HPDE6-E6E7 (cell line): ENCODE measurements around the gene TLK2.

Experiments
- DNase-seq: peaks from one replicate; pipeline ENCODE4 v3.0.0; 2011; ENCODE audit warnings: missing footprints; ENCODE audit errors: extremely low spot score

TLK2 gene

GRCh38 chr17:62628831-62629555 is 150.4 kb downstream of the TLK2 start:
- no peak for DNase-seq

DNA sequence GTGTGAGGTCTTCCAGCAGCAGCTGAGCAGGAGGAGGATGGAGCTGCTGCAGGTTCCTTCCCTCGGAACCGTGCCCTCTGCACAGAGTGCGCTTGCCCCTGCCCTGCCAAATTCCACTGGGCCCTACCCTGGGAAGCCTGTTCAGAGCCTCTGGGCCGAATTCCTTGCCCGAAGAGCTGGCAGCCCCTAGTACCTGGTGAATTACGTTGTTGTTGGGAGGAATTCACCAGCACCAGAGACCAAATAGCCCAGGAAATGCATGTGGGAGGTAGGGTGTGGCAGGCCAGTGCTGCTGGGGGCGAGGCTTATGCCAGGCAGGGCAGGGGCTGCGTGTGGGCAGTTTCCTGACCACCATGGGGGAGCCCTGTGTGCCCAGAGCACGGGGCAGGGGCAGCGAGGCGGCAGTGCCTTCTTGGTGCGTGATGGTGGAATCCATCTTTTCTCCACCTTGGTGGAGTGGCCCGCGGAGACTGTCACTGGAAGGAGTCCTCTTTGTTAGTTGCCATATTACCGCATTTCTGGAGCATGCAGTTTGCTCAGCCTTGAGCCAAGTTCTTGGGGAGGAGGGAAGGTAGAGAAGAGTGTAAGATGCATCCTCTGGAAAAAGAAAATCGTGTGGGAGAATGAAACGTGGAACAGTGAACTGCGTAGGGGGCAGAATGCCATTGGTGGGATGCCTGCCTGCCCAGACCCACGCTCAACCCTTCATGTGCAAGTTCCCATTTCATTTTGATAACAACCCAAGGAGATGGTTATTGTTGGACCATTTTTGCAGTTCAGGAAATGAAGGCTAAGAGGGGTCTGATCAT is 151.1 kb downstream of the TLK2 start:
- no peak for DNase-seq

- no peak for DNase-seq
Measured at GRCh38 chr17:62630365-62631085, 151.9 kb downstream of the TLK2 start.

DNA sequence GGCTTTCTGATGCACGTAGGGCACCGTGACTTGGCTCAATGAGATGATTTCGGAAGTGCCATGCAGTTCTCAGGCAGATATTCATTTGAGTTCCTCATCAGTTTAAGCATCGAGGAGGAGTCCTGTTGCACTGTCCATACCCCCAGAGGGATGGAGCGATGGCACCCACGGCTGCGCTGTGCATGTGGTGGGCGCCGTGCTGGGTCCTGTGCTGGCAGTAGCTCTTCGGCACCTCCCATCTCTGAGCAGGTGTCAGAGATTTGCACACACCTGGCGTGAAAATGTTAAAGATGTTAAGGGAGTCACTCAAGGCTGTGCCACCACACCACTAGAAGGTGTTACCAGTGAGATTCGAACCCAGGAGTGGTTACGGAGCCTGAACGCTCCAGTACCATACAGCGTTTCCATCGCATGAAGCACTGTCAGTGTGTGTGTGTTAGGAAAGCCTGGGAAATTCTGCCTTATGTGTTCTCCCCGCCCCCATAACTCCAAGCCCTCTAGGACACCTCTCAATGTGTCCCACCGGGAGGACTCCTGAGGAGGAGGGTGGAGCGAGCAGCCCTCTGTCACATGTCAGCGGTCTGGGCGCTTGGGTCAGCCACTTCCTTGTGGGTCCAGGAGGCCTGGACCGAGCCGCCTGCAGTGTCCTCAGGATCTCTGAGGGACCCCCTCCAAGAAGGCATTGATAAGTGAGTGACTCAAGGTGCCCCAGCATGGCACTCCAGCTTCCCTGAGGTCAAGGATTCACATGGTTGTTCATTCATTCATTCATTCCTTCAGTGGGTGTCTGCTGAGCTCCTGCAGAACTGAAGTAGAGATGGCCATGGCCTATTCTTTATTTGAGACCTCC is 152.7 kb downstream of the TLK2 start:
- DNase-seq, result no peak

GRCh38 chr17:62631936-62632924 is 153.6 kb downstream of the TLK2 start:
- no peak for DNase-seq

- no peak for DNase-seq
Measured at GRCh38 chr17:62637809-62638208, 159.2 kb downstream of the TLK2 start.

DNA sequence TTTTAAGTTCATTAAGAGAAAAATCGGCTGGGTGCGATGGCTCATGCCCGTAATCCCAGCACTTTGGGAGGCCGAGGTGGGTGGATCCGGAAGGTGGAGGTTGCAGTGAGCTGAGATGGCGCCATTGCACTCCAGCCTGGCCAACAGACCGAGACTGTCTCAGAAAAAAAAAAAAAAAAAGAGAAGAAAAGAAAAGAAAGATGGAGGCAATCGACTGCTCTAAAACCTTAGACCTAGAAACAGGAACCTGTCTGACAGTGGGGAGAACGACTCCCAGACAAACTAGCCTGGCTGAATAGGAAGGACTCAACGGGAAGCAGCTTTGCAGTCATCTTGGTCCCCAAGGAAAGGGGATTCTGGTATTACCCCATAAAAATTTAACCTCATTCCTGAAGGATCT is 162.5 kb downstream of the TLK2 start:
- no peak for DNase-seq

- DNase-seq, result no peak
Measured at GRCh38 chr17:62641951-62642350, 163.3 kb downstream of the TLK2 start.

GRCh38 chr17:62643496-62643895 is 164.9 kb downstream of the TLK2 start:
- no peak for DNase-seq

DNA sequence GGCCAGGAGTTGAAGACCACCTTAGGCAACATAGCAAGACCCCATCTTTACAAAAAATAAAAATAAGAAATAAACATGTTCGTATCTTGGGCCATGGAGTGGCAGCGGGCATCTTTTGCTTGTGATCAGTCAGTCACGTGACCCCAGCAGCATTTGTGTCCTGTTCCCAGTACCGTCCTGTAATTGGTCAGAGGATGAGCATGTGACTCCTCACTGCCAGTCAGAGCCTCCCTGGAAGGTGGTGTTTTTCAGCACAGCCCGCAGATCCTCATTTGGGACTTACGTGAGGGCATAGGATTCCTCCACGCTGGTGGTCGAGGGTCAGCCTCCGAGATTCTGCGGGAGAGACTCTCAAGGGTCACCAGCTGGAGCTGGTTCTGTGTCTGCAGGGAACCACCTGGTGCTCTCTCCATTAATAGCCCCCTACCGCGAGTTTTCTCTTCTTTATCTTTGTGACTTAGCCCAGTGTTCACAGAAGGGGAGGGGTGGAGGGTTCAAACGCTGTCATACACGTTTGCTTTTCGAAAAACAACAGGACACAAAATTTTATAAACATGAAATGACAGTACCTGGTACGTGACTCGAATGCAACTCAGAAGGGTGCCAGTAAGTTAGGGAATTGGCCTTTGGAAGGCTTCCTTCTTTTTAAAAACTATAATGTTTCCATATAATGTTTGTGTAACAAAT is 166.0 kb downstream of the TLK2 start:
- DNase-seq, result no peak

GRCh38 chr17:62648251-62648955 is 169.8 kb downstream of the TLK2 start:
- no peak for DNase-seq

GRCh38 chr17:62648956-62649294 is 170.3 kb downstream of the TLK2 start:
- no peak for DNase-seq

DNA sequence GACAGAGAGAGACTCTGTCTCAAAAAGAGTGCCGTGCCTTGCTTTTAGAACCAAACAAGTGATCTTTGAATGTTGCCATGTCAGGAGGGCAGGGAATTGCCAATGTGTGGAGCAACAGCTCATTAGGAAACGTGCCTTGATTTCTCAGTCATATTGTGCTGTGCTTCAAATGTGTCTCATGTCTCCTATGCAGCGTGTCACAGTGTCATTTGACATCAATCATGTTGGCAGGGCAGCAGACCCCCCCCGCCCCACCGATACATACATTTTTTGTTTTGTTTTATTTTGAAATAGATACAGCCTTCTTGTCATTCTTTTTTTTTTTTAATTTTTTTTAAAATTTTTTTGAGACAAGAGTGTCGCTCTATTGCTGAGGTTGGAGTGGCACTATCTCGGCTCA is 170.9 kb downstream of the TLK2 start:
- DNase-seq, result no peak

GRCh38 chr17:62650587-62650986 is 172.0 kb downstream of the TLK2 start:
- no peak for DNase-seq

DNA sequence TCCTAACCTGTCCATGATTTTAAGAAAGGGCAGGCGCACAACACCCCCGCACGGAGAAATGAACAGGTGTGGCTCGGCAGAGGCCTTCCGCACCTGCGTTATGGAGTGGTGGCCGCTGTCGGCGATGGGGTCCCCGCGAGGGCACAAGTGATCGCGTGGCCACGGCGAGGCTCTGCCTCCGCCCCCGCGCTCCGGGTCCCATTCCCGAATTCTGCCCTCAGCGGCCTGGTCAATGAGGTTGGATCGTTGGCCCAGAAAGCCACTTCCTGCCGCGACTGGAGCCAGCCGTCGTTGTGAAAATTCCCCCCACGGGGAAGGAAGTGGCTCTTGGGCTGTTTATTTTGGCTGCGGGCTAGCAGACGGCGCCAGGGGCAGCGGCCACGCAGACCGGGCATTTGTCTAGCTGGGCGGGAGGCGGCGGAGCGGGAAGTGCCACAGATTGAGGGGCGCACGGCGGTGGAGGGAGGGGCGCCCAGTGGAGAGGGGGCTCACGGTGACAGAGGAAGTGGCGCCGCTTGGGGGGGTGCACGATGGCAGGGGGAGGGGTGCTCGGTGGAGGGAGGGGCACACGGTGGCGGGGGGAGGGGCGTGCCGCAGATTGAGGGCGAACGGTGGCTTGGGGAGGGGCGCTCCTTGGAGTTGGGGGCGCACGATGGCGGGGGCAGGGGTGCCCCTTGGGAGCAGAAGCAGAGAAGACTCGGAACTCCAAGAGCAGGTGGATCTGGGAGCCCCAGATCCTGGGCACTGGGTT is 173.8 kb downstream of the TLK2 start:
- DNase-seq, result no peak

DNA sequence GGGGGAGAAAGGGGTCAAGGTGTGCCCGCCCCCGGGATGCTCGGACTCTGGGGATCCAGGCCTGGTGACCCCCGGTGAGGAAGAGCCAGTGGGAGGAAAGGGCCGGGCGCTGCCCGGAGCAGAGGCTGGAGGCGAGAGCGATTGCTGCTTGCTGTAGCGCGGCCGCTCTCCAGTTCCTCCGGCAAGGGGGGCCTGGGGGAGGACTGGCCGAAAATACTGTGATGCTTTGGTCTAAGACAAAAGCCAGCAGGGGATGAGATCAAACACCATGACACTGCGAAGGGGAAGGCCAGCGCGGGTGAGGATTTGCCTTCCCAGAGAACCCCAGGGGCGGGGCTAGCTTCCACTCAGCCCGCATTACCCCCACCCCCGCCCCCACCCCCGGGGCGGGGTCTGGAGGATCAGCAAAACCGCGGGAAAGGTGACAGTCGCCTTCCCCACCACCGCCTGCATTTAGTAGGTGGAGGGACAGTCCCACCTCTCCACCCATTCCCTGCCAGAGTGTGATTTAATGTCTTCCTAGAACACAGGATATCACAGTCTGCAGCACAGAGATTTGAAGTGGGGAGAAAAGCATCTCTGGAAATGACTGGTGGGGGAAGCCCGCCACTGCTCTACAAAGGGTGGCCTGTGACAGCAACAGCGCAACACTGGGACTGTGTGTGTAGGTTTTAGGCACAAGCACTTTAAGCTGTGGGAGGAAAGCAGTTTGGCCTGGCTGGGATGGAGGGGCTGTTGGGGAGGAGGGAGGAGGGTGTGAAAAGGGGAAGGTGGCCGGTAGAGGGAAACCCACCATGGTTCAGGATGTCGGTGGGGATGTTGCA is 174.6 kb downstream of the TLK2 start:
- no peak for DNase-seq
